ENCODE measurements around the gene PGA5. TPM values are rescaled to one million over a fixed set of nuclear protein-coding genes. Genes with fewer than 3 reads are reported as not detected.

Gene PGA5
- polyA plus RNA-seq, 1 experiment, result not detected

GRCh38 chr11:61278001-61278470 lies 37.1 kb downstream of the PGA5 start:
- no peak overlapping the region for H3K4me3 ChIP-seq (ENCODE audit: low read depth, low read length)
- no peaks in the 10 kb centered on the region for H3K36me3 ChIP-seq (ENCODE audit: control insufficient read depth, insufficient read depth, low read length)
- TF ChIP-seq, protein P1, sequence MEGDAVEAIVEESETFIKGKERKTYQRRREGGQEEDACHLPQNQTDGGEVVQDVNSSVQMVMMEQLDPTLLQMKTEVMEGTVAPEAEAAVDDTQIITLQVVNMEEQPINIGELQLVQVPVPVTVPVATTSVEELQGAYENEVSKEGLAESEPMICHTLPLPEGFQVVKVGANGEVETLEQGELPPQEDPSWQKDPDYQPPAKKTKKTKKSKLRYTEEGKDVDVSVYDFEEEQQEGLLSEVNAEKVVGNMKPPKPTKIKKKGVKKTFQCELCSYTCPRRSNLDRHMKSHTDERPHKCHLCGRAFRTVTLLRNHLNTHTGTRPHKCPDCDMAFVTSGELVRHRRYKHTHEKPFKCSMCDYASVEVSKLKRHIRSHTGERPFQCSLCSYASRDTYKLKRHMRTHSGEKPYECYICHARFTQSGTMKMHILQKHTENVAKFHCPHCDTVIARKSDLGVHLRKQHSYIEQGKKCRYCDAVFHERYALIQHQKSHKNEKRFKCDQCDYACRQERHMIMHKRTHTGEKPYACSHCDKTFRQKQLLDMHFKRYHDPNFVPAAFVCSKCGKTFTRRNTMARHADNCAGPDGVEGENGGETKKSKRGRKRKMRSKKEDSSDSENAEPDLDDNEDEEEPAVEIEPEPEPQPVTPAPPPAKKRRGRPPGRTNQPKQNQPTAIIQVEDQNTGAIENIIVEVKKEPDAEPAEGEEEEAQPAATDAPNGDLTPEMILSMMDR (IDR thresholded peaks at IDR 0.05; ENCODE audit: insufficient read depth, low read depth, low read length), result no peak
- H3K27me3 ChIP-seq (ENCODE audit: control insufficient read depth, insufficient read depth, low read length), result no peaks in the 10 kb centered on the region
- ChIA-PET POLR2A (interaction anchor here (0.7 kb wide), 2 partner anchors 16 to 25 kb away, joined by 3 to 4 read pairs; no protein-coding TSS in a partner anchor), CTCF (interaction anchor here (1.0 to 1.5 kb wide), 2 partner anchors 16 to 24 kb away, joined by 3 to 6 read pairs; no protein-coding TSS in a partner anchor)
- DNase-seq (ENCODE audit: low read depth), result no peak

- DNase-seq (ENCODE audit: low read depth), result no peak
- TF ChIP-seq, protein P1 (IDR thresholded peaks at IDR 0.05; ENCODE audit: insufficient read depth, low read depth, low read length), result no peak
- ChIA-PET POLR2A (no interaction called here), CTCF (interaction anchor here (1.5 kb wide), 1 partner anchor 10 kb away, joined by 6 read pairs; no protein-coding TSS in a partner anchor)
- Histone ChIP-seq H3K4me3 (ENCODE audit: low read depth, low read length) (no peak overlapping the region), H3K36me3 (ENCODE audit: control insufficient read depth, insufficient read depth, low read length) (no peaks in the 10 kb centered on the region), H3K27me3 (ENCODE audit: control insufficient read depth, insufficient read depth, low read length) (no peaks in the 10 kb centered on the region)
These were observed 39.1 kb downstream of the PGA5 start for GRCh38 chr11:61279934-61280659.

DNA sequence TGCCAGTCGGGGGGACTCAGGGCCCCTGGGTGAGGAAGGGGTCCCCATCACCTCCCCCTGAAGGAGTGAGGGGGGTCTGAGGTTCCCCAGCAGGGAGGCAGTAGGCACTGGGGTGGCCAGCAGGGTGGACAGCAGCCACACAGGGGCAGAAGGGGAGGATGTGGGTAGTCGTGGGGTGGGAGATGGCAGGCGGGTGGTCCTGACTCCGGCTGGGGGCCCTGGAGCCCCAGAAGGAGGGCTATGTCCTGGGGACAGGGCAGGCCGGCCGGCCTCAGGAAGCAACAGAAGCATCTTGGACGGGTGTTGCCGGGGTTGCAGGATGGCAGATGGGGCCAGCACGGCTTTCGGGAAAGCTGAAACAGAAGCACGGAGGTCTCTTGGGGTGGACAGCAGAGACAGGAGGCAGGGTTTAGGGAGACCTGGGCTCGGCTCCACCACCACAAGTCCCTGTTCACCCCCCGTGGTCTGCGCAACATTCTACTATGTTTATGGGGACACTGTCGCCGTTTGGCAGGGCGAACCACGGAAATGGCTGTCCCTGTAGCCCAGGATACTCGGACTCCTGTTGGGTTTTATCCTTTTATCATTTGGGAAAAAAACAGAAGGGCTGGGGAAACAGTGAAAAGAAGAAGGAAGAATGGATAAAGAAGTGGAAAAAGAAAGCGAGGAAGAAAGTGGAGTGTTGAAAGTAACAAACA lies 40.1 kb downstream of the PGA5 start:
- CTCF ChIA-PET, result interaction anchor here (1.0 to 1.4 kb wide), 2 partner anchors 11 to 13 kb away, joined by 3 to 5 read pairs; partner anchors contain the start of gene VWCE

DNA sequence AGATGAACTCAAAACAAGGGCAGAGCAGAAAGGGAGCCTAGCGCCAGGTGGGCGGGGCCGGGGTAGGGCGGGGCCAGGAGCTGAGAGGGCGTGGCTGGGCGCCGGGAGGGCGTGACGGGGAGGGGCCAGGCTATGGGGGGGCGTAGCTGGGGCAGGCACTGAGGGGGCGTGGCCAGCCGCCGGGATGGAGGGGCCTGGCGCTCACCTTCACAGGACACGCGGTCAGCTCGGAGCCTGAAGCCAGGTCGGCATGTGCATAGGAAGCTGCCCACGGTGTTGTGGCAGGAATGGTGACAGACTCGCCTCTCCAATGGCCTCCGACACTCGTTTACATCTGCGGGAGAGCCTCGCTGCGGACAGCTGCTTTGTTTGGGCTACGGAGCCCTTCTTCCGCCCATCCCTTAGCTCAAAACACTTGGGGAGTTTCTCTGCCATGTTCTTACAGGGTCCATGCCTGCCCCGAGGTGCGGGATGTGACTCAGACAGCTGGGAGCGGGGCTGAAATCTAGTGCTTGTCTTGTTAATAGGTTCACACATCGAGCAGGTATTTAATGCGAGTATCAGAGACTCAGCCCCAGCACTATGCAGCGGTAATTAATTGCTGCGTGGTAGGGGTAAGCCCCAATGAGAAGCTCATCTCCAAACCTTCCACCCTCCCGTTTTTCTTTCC lies 40.7 kb downstream of the PGA5 start:
- H3K27me3 ChIP-seq (ENCODE audit: control insufficient read depth, insufficient read depth, low read length), result no peaks in the 10 kb centered on the region
- ChIA-PET CTCF (interaction anchor here (1.0 to 1.4 kb wide), 2 partner anchors 11 to 12 kb away, joined by 3 to 5 read pairs; partner anchors contain the start of gene VWCE), POLR2A (interaction anchor here (0.6 kb wide), 1 partner anchor 11 kb away, joined by 5 read pairs; no protein-coding TSS in a partner anchor)
- no peak for DNase-seq (ENCODE audit: low read depth)
- no peak overlapping the region for H3K4me3 ChIP-seq (ENCODE audit: low read depth, low read length)
- TF ChIP-seq, protein P1 (IDR thresholded peaks at IDR 0.05; ENCODE audit: insufficient read depth, low read depth, low read length), result no peak
- no peaks in the 10 kb centered on the region for H3K36me3 ChIP-seq (ENCODE audit: control insufficient read depth, insufficient read depth, low read length)

More for the DNA sequence above, 40.1 kb downstream of the PGA5 start:
- no peaks in the 10 kb centered on the region for H3K36me3 ChIP-seq (ENCODE audit: control insufficient read depth, insufficient read depth, low read length)
- POLR2A ChIA-PET, result interaction anchor here (0.6 kb wide), 1 partner anchor 11 kb away, joined by 5 read pairs; no protein-coding TSS in a partner anchor
- no peak overlapping the region for H3K4me3 ChIP-seq (ENCODE audit: low read depth, low read length)
- DNase-seq (ENCODE audit: low read depth), result no peak
- no peaks in the 10 kb centered on the region for H3K27me3 ChIP-seq (ENCODE audit: control insufficient read depth, insufficient read depth, low read length)
- TF ChIP-seq, protein P1 (IDR thresholded peaks at IDR 0.05; ENCODE audit: insufficient read depth, low read depth, low read length), result no peak
